ENCODE results near the gene TLN1. TPM values are rescaled to one million over a fixed set of nuclear protein-coding genes. Genes with fewer than 3 reads are reported as not detected.

TLN1 gene
- total RNA-seq, 2 donors from 2014 or later = 273 to 370 TPM

DNA sequence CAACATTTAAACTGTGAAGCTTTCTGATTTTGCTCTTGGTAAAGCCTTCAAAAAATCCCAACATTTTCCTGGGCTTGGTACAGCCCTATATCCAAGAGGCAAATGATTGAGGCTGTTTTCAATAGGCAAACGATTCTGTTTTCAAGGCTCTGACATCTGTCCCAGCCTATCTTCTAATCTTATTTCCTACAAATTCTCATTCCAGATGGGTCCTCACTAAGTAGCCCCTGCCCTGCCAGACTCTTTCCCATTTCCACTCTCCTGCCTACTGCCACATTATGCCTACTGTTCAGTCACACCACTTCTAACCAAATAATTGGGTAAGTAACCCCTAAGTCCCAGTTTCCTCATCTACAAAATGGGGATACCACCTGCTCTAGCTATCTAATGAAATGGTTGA lies 13.6 kb upstream of the TLN1 start:
- peak overlapping the region in 1 of 2 donors; percentile 27 for H3K27ac ChIP-seq
- H3K4me3 ChIP-seq = peak overlapping the region in 1 of 2 donors; percentile 84
- no peaks in the 10 kb centered on the region for H3K27me3 ChIP-seq
- TF ChIP-seq, protein P1, sequence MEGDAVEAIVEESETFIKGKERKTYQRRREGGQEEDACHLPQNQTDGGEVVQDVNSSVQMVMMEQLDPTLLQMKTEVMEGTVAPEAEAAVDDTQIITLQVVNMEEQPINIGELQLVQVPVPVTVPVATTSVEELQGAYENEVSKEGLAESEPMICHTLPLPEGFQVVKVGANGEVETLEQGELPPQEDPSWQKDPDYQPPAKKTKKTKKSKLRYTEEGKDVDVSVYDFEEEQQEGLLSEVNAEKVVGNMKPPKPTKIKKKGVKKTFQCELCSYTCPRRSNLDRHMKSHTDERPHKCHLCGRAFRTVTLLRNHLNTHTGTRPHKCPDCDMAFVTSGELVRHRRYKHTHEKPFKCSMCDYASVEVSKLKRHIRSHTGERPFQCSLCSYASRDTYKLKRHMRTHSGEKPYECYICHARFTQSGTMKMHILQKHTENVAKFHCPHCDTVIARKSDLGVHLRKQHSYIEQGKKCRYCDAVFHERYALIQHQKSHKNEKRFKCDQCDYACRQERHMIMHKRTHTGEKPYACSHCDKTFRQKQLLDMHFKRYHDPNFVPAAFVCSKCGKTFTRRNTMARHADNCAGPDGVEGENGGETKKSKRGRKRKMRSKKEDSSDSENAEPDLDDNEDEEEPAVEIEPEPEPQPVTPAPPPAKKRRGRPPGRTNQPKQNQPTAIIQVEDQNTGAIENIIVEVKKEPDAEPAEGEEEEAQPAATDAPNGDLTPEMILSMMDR (IDR thresholded peaks at IDR 0.05) = no peak
- peaks cover 50% of the 10 kb centered on the region for H3K36me3 ChIP-seq
- peaks cover 0 to 65% of the 10 kb centered on the region in 2 donors for H3K4me1 ChIP-seq
- no peak for DNase-seq (ENCODE audit: low spot score)
- no peaks in the 10 kb centered on the region for H3K9me3 ChIP-seq

DNA sequence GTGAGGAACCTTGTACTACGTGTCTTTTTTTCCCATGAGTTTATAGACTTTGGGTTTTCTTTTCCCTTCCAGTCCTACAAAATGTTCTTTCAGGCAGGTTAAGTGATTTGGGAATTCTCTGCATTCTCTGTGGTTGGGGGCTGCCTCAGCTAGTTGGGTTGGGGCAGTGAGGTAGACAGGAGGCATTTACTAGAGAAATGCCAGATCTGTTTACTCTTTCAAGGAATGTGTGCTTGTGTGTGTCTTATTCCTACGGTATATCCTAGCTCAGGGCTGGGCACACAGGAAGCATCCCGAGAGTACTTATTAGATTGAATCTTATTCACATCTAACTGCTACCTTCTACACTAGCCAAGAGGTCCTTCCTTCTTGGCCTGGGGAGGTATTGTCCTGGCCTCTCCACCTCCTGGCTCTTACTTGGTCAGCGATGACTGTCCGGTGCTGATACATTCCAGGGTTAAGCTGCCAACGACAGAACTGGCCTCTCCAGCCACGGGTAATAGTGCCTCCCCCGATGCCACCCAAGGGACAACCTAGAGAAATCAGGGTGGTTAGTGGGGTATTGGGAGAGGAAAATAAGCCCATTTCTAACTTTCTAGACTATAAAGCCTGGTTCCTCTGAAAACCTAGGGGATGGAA lies 12.0 kb upstream of the TLN1 start:
- peaks cover 0 to 52% of the 10 kb centered on the region in 2 donors for H3K4me1 ChIP-seq
- no peak for DNase-seq (ENCODE audit: low spot score)
- no peaks in the 10 kb centered on the region for H3K9me3 ChIP-seq
- no peaks in the 10 kb centered on the region for H3K27me3 ChIP-seq
- H3K27ac ChIP-seq = peak overlapping the region; percentile 27 to 34
- H3K36me3 ChIP-seq = peaks cover 64% of the 10 kb centered on the region
- TF ChIP-seq, protein P1 (IDR thresholded peaks at IDR 0.05) = no peak
- no peak overlapping the region for H3K4me3 ChIP-seq

- TF ChIP-seq, protein P1 (IDR thresholded peaks at IDR 0.05) = no peak
- H3K27ac ChIP-seq = no peak overlapping the region
Measured at GRCh38 chr9:35743452-35743851, 11.5 kb upstream of the TLN1 start.

GRCh38 chr9:35741740-35742139 lies 9.7 kb upstream of the TLN1 start:
- H3K27me3 ChIP-seq = no peaks in the 10 kb centered on the region
- no peaks in the 10 kb centered on the region for H3K9me3 ChIP-seq
- H3K36me3 ChIP-seq = peaks cover 87% of the 10 kb centered on the region
- no peak for DNase-seq (ENCODE audit: low spot score)
- H3K4me1 ChIP-seq = peaks cover 0 to 36% of the 10 kb centered on the region in 2 donors
- no peak overlapping the region for H3K27ac ChIP-seq
- H3K4me3 ChIP-seq = no peak overlapping the region
- TF ChIP-seq, protein P1 (IDR thresholded peaks at IDR 0.05) = no peak

More at GRCh38 chr9:35743452-35743851, 11.5 kb upstream of the TLN1 start:
- H3K27me3 ChIP-seq = no peaks in the 10 kb centered on the region
- no peak overlapping the region for H3K4me3 ChIP-seq
- peaks cover 0 to 52% of the 10 kb centered on the region in 2 donors for H3K4me1 ChIP-seq
- DNase-seq (ENCODE audit: low spot score) = no peak
- H3K36me3 ChIP-seq = peaks cover 70% of the 10 kb centered on the region
- no peaks in the 10 kb centered on the region for H3K9me3 ChIP-seq

DNA sequence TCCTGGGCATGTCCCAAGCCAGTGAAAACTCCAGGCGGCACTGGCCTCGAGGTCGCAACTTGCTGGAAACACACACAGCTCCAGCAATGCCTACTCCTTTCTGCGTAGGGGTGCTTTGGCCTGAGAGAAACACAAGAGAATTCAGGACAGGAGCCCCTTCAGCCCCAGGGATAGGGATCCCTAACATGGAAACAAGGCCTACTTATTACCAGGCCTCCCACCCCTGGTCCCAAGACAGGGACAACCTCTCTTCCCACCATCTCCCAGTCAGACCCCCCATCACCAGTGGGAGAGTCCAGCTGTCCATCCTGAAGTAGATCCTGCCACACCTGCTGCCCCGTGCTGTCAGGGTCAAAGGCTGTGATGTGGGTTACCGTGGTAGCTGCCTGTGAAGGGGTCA lies 8.2 kb upstream of the TLN1 start:
- Histone ChIP-seq H3K4me1 (peaks cover 0 to 21% of the 10 kb centered on the region in 2 donors), H3K27me3 (no peaks in the 10 kb centered on the region), H3K27ac (no peak overlapping the region), H3K4me3 (no peak overlapping the region), H3K9me3 (no peaks in the 10 kb centered on the region), H3K36me3 (peaks cover 97% of the 10 kb centered on the region)
- no peak for DNase-seq (ENCODE audit: low spot score)
- TF ChIP-seq, protein P1 (IDR thresholded peaks at IDR 0.05) = no peak

- Histone ChIP-seq H3K27ac (no peak overlapping the region), H3K27me3 (no peaks in the 10 kb centered on the region), H3K9me3 (no peaks in the 10 kb centered on the region), H3K4me1 (peaks cover 0 to 9% of the 10 kb centered on the region in 2 donors), H3K4me3 (no peak overlapping the region), H3K36me3 (peaks cover 95% of the 10 kb centered on the region)
- DNase-seq (ENCODE audit: low spot score) = no peak
- TF ChIP-seq, protein P1 (IDR thresholded peaks at IDR 0.05) = no peak
Measured at GRCh38 chr9:35738924-35739323, 6.9 kb upstream of the TLN1 start.

Measured in right atrium auricular region (tissue), 2 donors.